K562 (cell line): ENCODE data around the gene IRAK2.

Experiments
- POLR2B ChIP-seq: fragments of 450-650 bp; IDR thresholded peaks from 2 replicates; pipeline ENCODE4 v1.6.1; 2018; ENCODE audit warnings: low read depth; ENCODE audit not compliant: partially characterized antibody
- ZNF699 ChIP-seq: fragments of 250-450 bp; sonication (Bioruptor Pico); IDR thresholded peaks from 2 replicates; pipeline ENCODE4 v1.8.0; 2021; ENCODE audit warnings: mild to moderate bottlenecking, moderate library complexity; ENCODE audit not compliant: insufficient replicate concordance

DNA sequence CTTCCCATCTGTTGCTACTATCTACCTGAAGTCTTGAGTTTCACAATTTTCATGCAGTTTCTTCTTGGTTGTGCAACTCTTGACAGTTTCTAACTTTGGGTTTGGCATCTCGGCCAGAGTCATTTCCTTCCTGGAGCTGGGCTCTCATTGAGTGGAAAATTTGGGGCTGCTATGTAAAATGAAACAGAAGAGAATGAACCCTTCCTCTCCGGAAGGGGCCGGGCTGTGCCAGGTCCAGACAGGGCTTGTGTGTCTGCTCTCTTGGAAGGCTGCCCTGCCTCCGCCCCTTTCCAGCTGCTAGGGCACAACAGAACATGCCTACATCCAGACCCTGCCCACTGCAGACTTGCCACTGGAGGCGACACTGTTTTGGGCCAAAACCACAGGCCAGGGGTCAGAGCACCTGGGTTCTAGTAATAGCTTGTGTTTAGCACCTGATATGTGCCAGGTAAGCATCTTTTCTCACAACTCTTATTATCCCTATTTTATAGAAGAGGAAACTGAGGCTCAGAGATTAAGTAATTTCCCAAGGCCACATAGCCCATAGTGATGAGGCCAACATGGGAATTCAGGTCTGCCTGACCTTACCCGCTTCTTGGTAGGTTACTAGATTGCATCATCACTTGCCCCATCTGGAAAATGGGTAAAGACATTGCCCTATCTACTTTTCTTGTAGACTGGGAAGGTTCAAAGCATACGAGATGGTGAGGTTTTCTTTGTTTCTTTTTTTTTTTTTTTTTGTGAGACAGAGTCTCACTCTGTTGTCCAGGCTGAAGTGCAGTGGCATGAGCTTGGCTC is 25.0 kb downstream of the IRAK2 start:
- TF ChIP-seq POLR2B (no peak), ZNF699 (CRISPR knock-in tag) (no peak)
